Measurements from ENCODE around the gene RAB14.
"Not testable (repeated sequence)": the region's sequence is repeated elsewhere in the genome, so short reads cannot be mapped to it uniquely, and the experiment has no call there.

RAB14 gene

DNA sequence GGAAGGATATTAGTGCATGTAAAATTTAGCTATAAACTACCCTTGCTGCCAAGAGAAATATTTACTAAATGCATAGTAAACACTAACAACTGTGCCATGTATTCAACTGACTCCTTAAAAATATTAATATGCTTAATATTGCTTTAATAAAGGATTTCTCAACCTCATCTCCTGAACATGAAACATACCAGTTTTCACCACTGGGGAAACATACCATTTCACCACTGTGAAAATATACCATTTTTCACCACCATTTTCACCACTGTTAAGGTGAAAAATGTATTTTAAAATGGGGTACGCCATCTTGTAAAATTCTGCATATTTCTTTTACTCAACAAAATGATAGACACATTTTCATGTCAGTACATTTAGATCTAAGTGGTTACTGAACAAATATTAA lies 4.5 kb downstream of the RAB14 start:
- in situ Hi-C loops (cut with HindIII; ENCODE audit: low pct_ligation_motif_present, low pct_unique_long_range_greater_than_20kb, low sequenced_read_pairs): no loop called here
- DNase-seq: no peak

DNA sequence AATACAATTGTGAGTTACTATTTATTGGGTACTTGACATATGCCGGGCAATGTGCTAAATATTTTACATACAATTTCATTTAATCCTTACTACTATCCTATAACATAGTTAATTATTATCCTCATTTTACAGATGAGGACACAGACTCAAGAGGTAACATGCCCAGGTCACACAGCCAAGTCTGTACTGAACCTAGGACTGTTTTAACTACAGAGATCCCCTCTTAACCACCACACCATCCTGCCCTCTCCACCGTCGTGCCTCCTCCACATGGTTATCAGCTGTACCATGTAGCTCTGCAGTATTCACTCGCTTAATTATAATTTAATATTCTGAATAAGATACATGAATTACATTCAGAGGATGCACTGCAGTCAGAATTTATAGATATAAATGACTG lies 5.3 kb downstream of the RAB14 start:
- no peak for DNase-seq
- in situ Hi-C loops (cut with HindIII; ENCODE audit: low pct_ligation_motif_present, low pct_unique_long_range_greater_than_20kb, low sequenced_read_pairs): no loop called here

GRCh38 chr9:121194730-121195129 lies 6.9 kb downstream of the RAB14 start:
- DNase-seq: no peak
- in situ Hi-C loops (cut with HindIII; ENCODE audit: low pct_ligation_motif_present, low pct_unique_long_range_greater_than_20kb, low sequenced_read_pairs): no loop called here

- in situ Hi-C loops (cut with HindIII; ENCODE audit: low pct_ligation_motif_present, low pct_unique_long_range_greater_than_20kb, low sequenced_read_pairs): no loop called here
- DNase-seq: no peak
These were observed 8.6 kb downstream of the RAB14 start for GRCh38 chr9:121192959-121193640.

DNA sequence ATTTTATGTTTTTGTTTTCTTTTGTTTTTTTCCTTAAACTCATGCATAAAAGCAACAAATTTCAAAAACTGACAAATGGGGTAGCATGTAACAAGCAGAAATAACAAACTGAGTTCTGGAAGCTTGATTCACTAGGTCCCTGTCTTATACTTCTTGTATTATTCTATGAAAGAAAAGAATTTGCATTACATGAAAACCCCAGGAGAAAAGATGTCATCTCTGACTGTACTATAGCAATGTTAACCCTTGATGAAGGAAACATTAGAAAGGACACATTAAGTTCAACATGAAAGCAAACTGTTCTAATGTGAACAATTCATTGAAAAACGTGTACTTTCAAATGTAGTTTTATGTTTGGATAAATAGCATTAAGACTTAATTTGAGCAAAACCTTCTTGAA lies 9.2 kb downstream of the RAB14 start:
- in situ Hi-C loops (cut with HindIII; ENCODE audit: low pct_ligation_motif_present, low pct_unique_long_range_greater_than_20kb, low sequenced_read_pairs): no loop called here
- DNase-seq: no peak

GRCh38 chr9:121191235-121191634 lies 10.4 kb downstream of the RAB14 start:
- in situ Hi-C loops (cut with HindIII; ENCODE audit: low pct_ligation_motif_present, low pct_unique_long_range_greater_than_20kb, low sequenced_read_pairs): no loop called here
- no peak for DNase-seq

GRCh38 chr9:121189660-121190059 lies 12.0 kb downstream of the RAB14 start:
- in situ Hi-C loops (cut with HindIII; ENCODE audit: low pct_ligation_motif_present, low pct_unique_long_range_greater_than_20kb, low sequenced_read_pairs): no loop called here
- no peak for DNase-seq

- in situ Hi-C loops (cut with HindIII; ENCODE audit: low pct_ligation_motif_present, low pct_unique_long_range_greater_than_20kb, low sequenced_read_pairs): no loop called here
- no peak for DNase-seq
These were observed 12.7 kb downstream of the RAB14 start for GRCh38 chr9:121189006-121189405.

DNA sequence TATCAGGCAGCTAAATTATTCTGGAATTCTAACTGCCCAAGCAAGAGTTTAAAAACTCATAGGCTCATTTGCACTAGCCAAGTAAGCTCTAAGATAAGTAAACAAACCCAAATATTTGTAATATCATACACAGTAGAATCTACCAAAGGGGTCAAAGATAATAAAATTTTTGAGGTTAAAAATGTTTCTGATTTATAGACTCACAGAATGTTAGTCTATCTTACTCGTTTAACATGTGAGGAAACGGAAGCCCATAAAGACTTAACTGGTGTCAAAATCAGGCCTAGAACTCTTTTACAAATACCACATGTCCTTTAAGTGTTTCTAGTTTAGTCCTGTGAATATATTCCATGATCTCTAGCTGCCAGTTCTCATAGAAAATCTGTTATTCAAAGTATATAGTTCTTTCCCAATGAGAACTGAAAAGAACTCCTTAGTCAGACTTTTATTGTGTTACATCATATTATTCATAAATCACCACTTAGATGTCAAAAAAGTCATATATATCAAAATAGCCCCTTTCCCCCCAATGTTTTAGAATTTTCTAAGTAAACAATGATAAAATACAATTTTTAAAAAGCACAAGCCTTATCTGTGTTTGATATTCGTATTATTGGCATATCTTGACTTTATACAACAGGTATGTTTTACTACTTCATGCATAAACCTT lies 13.9 kb downstream of the RAB14 start:
- in situ Hi-C loops (cut with HindIII; ENCODE audit: low pct_ligation_motif_present, low pct_unique_long_range_greater_than_20kb, low sequenced_read_pairs): no loop called here
- DNase-seq: no peak

- in situ Hi-C loops (cut with HindIII; ENCODE audit: low pct_ligation_motif_present, low pct_unique_long_range_greater_than_20kb, low sequenced_read_pairs): no loop called here
- DNase-seq: no peak
These were observed 15.8 kb downstream of the RAB14 start for GRCh38 chr9:121185774-121186403.

DNA sequence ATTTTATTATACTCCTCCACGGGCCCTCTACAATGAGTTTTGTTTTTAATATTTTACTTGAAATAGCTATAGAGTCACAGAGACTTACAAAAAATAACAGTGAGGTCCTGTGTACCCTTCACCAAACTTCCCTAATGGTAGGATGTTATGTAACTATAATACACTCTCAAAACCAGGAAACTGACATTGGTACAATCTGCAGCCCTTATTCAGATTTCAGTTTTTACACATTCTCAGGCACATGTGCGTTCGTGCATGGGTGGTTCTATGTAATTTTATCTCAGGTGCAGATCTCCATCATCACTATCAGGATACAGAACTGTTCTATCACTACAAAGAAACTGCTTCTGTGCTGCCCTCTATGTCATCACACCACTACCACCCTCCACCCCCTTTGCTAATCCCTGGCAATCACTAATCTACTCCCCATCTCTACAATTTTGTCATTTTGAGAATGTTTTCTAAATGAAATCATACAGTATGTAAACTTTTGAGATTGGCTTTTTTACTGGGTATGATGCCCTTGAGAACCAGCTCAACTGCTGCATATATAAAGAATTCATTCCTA lies 16.4 kb downstream of the RAB14 start:
- in situ Hi-C loops (cut with HindIII; ENCODE audit: low pct_ligation_motif_present, low pct_unique_long_range_greater_than_20kb, low sequenced_read_pairs): no loop called here
- DNase-seq: no peak

GRCh38 chr9:121184463-121184862 lies 17.2 kb downstream of the RAB14 start:
- in situ Hi-C loops (cut with HindIII; ENCODE audit: low pct_ligation_motif_present, low pct_unique_long_range_greater_than_20kb, low sequenced_read_pairs): no loop called here
- no peak for DNase-seq

- DNase-seq: no peak
- in situ Hi-C loops (cut with HindIII; ENCODE audit: low pct_ligation_motif_present, low pct_unique_long_range_greater_than_20kb, low sequenced_read_pairs): no loop called here
These were observed 17.8 kb downstream of the RAB14 start for GRCh38 chr9:121183666-121184423.

DNA sequence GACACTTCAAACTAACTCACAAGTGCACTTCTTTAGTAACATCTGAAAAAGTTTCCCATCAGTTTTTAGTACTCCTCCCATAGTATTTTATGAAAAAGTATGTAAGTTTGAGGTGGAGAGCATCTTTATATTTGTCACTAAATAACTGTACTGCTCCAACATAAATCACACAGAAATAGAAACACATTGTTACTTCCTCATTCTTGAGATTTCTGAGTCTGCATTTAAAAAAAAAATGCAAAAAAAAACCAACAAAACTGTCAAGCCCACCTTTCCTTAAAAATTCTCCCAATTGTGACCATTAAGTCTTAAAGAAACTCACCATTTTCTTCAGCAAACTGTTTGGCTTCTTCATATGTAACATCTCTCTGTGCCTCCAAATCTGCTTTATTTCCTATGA lies 18.7 kb downstream of the RAB14 start:
- in situ Hi-C loops (cut with HindIII; ENCODE audit: low pct_ligation_motif_present, low pct_unique_long_range_greater_than_20kb, low sequenced_read_pairs): no loop called here
- peak; percentile 31 for DNase-seq

GRCh38 chr9:121182101-121182836 lies 19.4 kb downstream of the RAB14 start:
- in situ Hi-C loops (cut with HindIII; ENCODE audit: low pct_ligation_motif_present, low pct_unique_long_range_greater_than_20kb, low sequenced_read_pairs): no loop called here

GRCh38 chr9:121179930-121180681 lies 21.6 kb downstream of the RAB14 start:
- in situ Hi-C loops (cut with HindIII; ENCODE audit: low pct_ligation_motif_present, low pct_unique_long_range_greater_than_20kb, low sequenced_read_pairs): no loop called here
- DNase-seq: no peak

More at GRCh38 chr9:121182101-121182836, 19.4 kb downstream of the RAB14 start:
- DNase-seq: no peak

DNA sequence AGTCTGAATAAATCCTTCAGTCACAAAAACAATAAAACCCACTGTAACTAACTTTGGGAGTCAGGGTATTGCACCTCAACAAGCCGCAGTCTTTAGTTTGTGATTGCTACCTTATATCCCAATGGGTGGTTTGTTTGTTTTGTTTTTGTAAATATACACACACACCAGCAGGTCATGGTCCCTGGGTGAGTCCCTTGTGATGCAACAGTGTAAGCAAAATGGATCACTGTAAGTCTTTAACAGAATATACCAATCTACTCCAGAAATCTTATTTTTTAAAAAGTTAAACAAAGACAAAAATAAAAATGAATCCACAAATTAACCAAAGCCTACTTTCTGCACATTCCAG lies 22.3 kb downstream of the RAB14 start:
- DNase-seq; in situ Hi-C loops (cut with HindIII; ENCODE audit: low pct_ligation_motif_present, low pct_unique_long_range_greater_than_20kb, low sequenced_read_pairs): not testable (repeated sequence)
